ENCODE results near the gene CHST1.

- no peak for TF ChIP-seq POLR2AphosphoS5 (IDR thresholded peaks at IDR 0.05; ENCODE audit: low read depth, low read length)
- TF ChIP-seq REST (IDR thresholded peaks at IDR 0.05; ENCODE audit: insufficient read depth in 1 of 2, low read depth in 2 of 2, low read length in 2 of 2): no peak
- TF ChIP-seq TAF1 (IDR thresholded peaks at IDR 0.05; ENCODE audit: borderline replicate concordance, insufficient read depth, low read length): no peak
- TF ChIP-seq SIN3A (IDR thresholded peaks at IDR 0.05; ENCODE audit: borderline replicate concordance, insufficient read depth, low read length): no peak
- no peak for TF ChIP-seq FOXP2 (optimal IDR thresholded peaks at IDR 0.05; ENCODE audit: borderline replicate concordance, extremely low read depth, extremely low read length, insufficient read depth)
These were observed 2.5 kb downstream of the CHST1 start for GRCh38 chr11:45662665-45663485.

Measured in PFSK-1 (cell line).